ENCODE results near the gene ZCWPW2.

ZCWPW2 gene, protein sequence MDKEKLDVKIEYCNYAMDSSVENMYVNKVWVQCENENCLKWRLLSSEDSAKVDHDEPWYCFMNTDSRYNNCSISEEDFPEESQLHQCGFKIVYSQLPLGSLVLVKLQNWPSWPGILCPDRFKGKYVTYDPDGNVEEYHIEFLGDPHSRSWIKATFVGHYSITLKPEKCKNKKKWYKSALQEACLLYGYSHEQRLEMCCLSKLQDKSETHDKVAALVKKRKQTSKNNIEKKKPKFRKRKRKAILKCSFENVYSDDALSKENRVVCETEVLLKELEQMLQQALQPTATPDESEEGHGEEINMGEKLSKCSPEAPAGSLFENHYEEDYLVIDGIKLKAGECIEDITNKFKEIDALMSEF

DNA sequence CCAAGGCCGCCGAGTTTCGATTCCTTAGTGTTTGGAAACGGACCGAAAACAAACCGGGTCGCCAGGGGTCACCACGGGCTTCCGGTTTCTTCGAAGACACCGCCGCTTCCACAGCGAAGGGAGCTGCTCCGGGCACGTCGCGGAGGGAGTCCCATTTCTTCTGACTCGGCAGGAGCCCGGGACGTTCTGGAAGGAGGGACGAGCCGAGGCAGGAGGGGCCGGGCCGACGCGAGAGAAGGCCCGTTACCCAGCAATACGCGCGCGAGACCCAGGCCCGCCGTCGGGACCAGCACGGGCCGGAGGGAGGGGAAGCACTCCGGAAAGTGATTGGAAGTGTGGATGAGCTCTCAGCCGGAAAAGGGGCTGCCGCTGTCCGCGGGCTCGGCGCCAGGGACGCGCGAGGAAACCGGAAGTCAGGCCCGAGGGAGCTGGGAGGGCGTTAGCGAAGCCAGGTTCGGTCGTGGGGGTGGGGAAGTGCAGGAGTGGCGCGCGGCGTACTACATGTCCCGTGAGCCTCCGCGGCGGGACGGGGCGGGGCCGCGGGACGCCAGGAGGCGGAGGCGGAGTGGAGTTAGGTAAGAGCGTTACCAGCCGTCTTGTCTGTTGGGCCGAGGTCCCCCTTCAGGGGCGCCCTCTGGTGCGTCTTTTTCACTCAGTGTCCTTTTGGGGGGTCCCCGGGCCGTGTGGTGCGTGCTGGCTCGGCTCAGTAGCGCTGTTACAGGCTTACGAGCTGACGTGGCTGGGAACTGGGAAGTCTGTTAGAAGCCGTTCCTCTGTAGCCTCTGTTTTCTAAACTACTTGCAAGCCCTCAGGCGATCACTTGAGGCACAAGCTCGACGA lies at the start of gene ZCWPW2, which contains the start of gene AZI2:
Gene ZCWPW2 (plus strand): TSS at position 93 of the 840 bp plus-strand sequence. CDS start 64,348 bp downstream, outside the sequence.
Gene AZI2 (minus strand): TSS at position 196 of the 840 bp plus-strand sequence. CDS start 8,207 bp downstream, outside the sequence.
- peak; percentile 78 for DNase-seq

DNA sequence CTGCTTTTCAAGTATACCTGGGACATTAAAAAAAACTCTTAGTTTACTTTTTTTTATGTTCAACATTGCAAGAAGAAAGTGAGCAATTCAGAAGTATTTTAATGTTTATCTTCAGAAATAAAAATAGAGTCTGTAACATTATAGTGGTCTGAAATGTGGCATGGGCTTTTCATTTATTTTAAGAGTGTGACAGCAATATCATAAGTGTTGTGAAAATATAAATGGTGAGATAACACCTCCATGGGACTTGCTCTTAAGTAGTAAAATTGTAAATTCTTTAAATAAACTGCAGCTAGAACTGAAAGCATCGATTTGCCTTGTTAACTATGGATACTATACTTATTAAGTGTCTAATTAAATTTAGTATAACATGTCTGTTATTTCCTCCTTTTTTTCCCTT lies 48.8 kb upstream of the ZCWPW2 start:
- no peak for DNase-seq

DNA sequence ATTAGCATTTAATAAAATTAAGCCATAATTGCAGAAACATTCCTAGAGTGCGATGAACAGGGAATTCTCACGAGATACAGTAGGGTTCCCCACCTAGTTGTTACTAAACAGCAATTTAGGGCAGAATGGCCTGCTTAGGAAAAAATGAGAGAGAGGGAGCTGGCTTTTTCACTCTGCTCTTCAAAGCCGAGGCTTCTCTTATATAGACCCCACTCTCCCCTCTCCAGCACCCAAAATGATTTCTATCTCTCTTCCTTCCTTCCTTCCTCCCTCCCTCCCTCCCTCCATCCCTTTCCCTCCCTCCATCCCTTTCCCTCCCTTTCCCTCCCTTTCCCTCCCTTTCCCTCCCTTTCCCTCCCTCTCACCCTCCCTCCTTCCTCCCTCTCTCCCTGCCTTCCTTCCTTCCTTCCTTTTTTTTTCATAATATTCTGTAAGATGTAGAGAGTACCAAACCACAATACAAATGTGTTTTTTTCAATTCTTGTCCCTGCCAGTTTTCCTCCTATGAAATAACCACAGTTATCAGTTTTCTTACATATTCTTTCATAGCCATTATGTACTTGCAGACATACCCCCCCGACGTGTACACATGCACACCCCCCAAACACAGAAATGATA lies 48.1 kb upstream of the ZCWPW2 start:
- no peak for DNase-seq

DNA sequence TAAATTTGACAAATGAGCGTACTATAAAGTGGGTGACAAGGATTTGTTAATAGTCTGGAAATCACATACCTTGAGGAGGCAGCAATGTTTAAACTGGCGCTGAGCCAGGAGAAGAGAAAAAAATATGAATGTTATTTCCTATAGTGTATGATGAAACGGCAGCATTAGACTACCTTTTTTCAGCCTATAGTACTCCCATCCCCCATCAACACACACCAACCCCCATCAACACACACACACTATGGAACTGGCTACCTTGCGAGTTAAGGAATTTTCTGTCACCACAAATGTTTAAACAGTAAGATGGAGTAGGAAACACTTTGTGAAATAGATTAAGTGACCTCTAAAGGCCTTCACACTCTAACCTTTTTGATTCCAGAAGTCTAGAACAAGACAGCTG lies 46.8 kb upstream of the ZCWPW2 start:
- DNase-seq = no peak

DNA sequence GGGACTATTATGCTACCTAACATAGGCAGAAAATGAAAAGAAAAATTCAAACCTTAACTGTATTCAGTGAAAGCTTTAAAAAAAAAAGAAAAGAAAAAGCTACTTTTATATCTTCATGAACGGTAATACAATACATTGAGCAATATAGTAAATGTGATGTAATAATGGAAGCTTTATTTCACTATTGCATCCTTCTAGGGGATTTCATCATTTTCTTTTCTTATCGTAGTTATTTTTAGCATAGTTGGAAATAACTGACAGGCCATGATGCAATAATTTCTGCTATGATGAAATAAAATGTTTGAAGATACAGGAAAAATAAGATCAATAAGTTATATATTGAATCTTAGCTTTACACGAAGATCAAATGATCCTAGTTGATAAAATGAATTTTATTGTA lies 40.3 kb upstream of the ZCWPW2 start:
- DNase-seq = no peak

DNA sequence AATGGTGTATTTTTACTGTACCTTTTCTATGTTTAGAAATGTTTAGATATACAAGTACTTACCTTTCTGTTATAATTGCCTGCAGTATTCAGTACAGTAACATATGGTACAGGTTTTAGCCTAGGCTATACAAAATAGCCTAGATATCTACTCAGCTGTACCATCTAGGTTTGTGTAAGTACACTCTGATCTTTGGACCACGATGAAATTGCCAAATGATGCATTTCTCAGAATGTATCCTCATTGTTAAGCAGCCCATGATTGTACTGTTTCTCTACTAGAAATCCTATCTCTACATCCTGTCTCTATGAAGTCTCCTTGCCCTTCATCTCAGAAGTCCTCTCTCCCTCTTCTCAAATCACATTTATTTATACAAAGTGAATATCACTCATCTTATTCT lies 32.8 kb upstream of the ZCWPW2 start:
- DNase-seq = no peak

DNA sequence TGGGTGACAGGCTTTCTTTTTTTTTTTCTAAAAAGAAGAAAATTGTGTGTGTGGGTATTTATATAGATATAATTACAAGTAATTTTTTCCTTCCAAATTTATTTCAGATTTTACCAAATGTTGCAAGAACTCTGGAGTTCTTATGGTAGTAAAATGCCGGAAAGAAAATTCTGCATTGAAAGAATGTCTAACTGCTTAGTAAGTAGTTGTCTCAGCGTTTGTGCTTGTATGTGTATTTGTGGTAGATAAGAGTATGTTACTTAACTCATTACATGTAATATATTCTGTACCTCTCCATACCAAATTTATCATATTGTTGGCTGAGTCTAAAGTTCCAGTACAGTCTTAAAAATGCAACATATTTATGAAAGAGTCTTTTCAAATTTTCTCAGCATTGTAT lies 32.3 kb upstream of the ZCWPW2 start:
- no peak for DNase-seq

DNA sequence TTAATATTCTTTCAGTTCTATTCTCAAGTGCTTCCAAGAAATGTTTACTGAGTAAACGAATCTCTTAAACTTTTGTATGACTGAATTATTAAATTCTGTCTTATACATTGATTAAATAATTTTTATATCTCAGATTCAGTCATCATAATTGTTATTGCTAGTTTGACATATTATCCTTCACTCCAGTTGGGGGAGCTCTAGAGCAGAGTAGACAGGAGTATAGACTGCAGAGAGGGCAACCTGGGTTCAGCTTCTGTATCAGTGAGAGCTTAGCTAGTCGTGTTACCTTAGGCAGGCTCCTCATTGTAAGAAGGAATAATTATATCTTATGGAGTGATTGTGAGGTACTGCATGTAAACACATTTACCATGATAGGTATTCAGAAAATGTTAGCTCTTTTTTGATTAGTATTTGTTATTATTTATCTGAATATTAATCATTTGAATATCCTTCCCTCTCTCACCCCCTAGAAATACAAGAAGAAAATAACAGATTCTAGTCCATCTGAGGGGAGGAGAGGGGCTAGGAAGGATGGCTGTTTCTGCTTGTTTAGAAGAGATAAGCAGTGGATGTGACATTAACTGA lies 31.0 kb upstream of the ZCWPW2 start:
- no peak for DNase-seq

DNA sequence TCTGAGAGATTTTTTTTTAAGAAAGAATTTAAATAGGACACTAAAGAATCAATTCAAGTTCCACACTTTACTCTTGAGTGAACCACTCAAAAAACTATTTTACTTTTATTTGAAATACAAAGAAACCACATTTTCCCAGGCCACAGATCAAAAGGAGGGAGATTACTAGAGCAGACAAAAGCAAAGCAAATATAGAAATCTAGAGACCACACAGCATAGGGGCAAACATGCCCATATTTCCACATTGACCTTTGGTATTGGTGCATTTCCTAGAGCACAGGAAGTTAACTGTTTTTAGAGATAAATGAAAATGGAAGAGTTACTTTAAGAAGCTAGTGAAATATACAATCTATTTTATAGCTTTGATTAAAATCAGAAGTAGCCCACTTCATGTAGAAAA lies 27.5 kb upstream of the ZCWPW2 start:
- DNase-seq = no peak

DNA sequence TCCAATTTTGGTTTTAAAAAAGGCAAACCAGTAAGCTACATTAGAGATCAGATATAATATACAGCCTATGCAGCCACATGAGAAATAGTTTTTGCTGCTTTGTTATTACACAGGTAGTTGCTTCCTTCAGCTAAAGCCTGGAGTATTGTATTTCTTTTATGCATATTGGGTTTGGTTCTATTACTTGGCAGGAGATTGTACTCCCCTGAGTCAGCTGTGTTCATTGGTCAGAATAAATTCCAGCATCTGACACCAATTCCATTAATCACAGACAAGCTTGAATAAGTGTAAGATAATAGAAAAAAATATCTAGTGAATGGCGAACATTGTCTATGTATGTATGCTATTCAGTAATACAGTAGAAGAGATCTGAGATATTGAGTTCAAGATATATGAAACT lies 26.1 kb upstream of the ZCWPW2 start:
- DNase-seq = no peak

DNA sequence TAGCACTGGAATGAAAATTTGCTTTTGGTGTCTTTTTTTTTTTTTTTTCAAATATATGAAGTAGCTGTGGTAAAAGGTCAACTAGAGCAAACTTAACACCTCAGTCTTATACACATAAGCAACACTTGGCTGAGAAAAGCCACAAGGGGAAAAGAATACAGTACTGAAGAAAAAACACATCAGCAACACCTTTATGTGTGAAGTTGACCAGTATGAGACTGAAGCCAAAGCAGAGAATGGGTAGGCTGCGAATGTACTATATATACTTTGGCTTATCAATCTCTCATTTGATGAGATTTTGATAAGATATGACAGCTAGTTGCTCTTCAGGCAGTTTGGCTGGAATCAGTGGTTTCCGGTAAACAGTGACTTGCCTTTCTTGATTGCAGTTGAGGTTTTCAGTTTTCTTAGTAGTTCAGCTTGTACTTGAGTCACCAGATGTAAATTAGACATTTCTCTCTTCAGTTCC lies 22.0 kb upstream of the ZCWPW2 start:
- no peak for DNase-seq

DNA sequence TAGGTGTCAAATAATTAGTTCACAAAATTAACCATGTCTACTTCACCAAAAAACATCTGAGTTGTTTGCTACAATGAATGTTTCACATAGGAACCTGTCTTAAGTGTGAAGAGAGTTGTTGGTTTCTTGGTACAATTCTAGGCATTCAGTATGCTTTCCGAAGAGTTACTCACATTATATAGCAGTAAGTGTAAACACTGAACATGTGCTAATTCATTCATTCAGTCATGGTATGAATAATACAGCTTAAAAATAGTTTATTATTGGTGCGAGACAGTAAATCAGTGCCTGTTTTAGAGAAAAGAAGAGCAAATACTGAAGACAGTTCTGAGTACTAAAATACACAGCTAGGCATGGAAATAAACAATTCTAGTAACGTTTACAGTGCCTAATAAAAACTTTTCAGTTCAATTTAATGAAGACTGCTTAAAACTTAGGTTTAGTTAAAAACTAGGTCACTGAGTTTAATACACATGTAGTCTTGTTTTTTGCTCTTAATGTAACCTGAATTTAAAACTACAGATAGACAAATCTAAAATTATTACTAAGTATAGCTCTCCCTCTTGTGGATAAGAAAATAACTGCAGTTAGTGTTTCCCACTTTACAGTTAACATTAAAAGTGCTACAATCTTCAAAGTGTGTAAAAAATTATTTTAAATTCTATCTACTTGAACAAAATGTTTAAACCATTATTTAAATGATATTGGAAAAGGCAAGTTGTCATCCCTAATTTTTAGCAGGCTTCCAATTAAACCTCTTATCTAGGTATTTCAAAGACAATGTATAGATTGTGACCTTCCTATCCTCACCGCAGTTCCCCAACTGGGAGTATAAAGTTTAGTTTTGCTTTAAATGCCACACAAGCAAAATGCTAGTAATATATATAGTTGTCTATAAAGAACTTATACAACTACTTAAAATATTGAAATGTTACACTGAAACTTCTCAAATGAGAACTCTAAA lies 20.1 kb upstream of the ZCWPW2 start:
- DNase-seq = no peak

DNA sequence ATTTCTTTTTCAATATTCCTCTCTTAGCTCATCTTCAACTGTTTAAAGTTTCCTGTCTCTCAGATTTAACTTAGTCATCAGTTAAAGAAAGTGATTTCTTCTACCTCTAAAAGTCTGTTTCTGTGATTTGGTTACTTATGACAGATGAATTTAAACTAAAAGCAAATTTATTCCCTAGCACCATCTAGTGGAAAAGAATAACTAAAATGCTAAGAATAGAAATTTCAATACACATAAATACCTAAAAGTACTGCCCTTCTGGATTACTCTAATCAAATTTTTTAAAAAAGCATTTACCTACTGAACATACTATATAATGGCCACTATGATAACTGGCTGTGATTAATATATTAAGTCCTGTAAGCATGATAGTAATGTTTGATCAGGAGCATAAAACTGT lies 14.0 kb upstream of the ZCWPW2 start:
- DNase-seq = no peak

DNA sequence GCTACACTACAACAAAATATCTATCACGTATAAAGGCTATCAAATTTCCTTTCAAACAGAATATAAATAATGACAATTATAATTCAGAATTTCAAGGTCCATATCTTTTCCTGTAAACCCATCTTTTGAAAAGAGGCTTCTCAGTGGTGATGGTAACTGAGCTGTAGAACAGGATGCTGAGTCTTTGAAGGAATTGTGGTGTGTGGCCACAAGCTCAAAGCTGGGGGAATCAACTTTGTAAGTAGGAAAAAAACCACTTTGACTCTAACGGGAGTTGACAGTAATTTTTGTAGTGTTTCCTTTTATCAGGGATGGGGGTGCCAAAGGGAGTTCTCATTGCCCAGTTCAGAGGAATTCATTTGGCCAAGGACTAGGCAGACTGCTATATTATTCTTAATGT lies 13.3 kb upstream of the ZCWPW2 start:
- DNase-seq = no peak

DNA sequence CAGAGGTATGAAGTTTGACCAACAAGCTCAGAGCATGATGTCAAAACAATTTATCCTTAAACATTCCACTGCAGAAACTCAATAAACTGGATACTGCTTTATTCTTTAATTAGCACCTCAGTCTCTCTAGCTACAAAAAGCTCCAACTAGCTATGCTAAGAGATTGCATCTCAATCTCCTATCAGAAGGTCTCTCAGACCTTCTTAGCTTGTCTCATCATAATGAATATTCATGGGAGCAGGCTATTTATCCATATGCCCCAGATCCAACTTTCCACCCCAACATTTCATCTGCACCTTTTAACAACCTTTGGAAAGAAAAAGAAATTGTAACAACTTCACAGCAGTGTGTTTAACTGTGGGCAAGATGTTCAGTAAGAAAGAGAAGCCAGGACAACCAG lies 11.3 kb upstream of the ZCWPW2 start:
- DNase-seq = no peak

DNA sequence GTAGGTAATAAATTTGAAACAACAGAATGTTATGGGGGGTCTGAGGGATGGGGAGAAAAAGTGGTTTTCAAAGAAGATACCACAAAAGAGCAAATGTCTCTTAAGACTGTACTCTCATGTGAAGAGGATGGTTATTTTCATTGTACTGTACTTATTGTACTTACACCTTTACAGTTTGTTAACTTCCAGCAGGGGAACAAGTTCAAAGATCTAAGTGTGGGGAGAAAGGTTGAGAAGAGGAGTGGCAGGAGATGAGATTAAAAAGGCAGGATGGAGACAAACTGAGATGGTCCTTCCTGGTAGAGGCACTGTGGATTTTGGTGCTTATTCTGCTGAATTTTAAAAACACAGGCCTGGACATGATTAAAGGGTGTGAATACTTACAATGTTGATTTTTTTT lies 5.4 kb upstream of the ZCWPW2 start:
- DNase-seq = no peak

DNA sequence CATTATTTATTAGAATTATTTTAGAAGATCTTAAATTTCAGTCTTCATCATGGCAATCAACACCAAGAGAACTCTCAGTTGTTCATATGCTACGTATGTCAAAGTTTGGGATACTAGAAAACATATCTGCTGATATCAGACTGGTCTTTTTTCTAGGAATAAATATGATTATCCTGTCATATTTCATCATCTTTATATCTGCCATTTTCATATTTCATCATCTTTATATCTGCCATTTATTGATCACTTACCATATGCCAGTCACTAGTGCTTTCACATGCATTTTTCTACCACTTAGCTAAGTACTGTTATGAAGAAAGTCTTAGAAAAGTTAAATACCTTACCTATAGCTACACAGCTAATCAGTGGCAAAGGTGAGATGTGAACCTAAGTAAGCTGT lies 2.8 kb upstream of the ZCWPW2 start:
- DNase-seq = no peak

DNA sequence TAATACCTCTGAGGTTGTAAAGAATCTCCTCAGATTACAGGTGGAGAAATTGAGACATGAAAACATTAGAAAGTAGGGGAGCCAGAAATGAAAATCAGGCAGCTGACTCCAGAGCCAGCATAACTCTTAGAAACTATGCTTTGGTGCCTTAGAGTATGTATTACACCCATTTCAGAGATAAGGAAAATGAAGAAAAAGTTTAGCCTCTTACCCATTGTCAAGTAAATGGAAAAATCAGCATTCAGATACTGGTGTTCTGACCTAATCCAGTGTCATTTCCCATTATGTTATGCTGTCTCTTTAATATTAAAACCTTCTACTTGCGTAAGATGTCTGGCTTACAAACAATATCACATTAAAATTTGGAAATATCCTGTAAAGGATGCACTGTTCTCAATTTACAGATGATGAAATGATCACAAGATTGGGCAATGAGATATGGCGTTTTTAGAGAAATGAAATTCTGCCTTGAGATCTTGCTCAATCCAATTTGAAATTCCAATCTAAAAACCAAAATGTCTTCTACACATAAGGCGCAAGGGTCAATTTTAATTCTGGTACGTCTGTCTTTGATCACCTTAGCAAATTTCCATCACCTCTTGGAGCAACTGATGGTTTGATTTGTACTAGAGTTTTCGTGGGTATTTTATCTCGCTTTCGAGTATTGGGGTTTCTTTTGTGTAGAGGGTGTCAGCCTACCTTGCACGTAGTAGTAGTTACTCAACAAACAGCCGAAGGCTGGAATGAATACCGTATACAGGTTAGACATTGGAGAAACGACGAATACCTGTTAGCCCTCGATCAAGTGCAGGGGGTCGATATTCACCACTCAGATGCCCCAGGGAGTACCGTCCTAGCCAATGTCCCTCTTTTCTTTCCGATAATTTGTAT lies 902 bp upstream of the ZCWPW2 start:
- DNase-seq = no peak

DNA sequence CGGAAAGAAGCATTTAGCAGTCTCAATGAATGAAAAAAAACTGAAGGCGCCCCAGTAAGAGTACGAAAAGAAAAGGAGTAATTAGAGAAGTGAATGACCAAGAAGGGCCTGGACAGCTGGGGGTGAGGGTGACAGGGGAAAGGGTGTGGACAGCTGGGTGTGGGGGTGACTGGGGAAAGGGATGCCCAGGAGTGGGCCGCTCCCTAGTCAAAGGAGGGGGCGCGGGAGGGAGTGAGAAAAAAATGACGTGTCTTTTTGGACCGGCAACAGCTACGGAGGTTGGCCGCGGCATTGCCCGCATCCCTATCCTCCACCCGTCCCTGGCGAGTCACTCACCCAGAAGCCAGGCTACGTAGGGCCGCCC lies 274 bp upstream of the ZCWPW2 start:
- DNase-seq = no peak

DNA sequence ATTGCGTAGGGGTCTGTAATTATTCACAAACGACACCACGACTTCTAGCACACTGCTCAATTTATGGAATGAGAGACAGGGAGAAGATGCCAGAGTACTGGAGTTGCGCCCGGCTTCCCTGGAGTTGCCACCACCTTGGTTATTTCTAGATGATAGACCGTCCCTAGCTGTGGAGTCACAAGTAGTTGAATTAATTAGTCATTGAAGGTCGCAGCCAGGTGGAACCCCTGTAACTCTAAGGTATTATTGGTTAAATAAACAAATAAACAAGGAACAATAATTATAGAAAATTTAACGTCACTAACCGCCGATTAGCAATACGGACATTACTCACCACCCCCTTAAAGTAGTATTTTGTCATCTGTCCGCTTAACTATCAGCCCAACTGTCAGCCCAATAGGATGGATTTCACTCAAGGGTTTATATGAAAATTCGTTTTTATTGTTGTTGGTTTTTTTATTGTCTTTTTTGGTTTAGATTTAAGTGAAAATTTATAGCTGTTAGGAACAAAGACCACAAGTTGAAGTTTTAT lies 1.0 kb downstream of the ZCWPW2 start:
- DNase-seq = no peak

DNA sequence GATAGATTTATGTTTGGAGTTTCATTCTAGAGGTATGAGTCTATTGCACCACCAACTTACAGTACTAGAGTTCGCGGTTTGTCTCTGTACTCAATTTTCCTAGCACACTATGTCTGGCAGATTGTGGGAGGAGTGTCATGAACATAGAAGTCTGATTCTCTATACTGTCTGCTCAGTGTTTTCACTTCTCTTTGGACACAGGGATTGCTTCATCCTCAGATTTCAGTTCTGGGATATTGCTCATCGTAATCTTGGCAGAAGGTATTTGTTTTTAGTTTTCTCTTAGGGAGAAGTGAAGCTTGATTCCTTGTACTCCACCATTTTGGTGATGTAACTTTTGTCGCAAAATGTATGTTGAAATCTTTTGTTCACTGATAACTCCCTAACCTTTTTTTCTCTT lies 27.9 kb downstream of the ZCWPW2 start:
- DNase-seq = no peak

Measured in DMS79 treated with DMSO at 0.1 percent for 48 hours (cell line).